ENCODE measurements around the gene KAZN. TPM values are rescaled to one million over a fixed set of nuclear protein-coding genes. Genes with fewer than 3 reads are reported as not detected.

The KAZN gene
- polyA plus RNA-seq, 2 of the 4 experiments (the other 2 are of a cell fraction): 1.3 to 1.9 TPM

DNA sequence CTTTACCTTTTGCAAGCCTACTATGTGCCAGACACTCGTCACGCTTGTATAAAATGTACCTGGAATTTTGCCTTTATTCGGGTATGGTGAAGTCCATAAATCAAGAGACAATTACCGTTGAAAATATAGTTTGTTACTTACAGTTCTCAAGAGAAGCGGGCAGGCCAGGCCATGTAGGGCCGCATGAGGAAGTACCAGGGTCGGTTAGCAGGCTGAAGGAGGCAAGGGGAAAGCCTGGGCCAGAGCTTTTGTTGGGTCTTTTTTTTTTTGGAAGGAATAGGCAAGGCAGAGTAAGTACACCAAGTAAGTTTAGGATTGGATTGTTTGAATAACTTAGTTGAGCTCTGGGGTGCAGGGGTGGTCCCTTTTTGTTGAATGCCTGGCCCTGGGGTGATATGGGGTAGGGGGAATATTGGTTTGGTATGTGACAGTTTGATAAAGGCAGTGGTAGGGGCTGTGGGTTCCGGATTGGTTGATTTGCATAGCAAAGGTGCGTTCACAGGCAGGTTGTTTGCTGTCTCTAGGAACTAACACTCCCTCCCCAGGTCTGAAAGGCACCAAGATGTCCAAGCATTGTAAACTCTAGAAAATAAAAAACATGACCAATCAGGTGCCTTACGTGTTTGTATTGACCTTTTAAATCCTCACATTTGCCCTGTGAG lies 80.7 kb downstream of the KAZN start:
- Histone ChIP-seq H3K4me2 (no peak overlapping the region), H3K9me3 (no peaks in the 10 kb centered on the region), H3K4me3 (no peak overlapping the region), H3K4me1 (no peaks in the 10 kb centered on the region), H3K27ac (no peak overlapping the region)
- 12% methylated on average over 10 of the region's 10 CpGs for WGBS (ENCODE audit: missing lambda C conversion rate)
- no peak for FAIRE-seq
- CTCF ChIA-PET: interaction anchor here (1.3 kb wide), 1 partner anchor 15 kb away, joined by 3 read pairs; no protein-coding TSS in a partner anchor
- ATAC-seq: no peak
- DNase-seq (ENCODE audit: low read depth in 1 of 2, low spot score in 1 of 2): no peak
- TF ChIP-seq EP300 (IDR thresholded peaks at IDR 0.05) (no peak), RARB (CRISPR knock-in tag; IDR thresholded peaks at IDR 0.05) (no peak), EHF (CRISPR knock-in tag; IDR thresholded peaks at IDR 0.05) (no peak), CBX8 (IDR thresholded peaks at IDR 0.05) (no peak), MAFK (IDR thresholded peaks at IDR 0.05; ENCODE audit: partially characterized antibody) (no peak), RAD21 (conservative IDR thresholded peaks at IDR 0.05 in 1 of 2, IDR thresholded peaks at IDR 0.05 in 1 of 2) (no peak)
- POLR2A ChIA-PET: no interaction called here

DNA sequence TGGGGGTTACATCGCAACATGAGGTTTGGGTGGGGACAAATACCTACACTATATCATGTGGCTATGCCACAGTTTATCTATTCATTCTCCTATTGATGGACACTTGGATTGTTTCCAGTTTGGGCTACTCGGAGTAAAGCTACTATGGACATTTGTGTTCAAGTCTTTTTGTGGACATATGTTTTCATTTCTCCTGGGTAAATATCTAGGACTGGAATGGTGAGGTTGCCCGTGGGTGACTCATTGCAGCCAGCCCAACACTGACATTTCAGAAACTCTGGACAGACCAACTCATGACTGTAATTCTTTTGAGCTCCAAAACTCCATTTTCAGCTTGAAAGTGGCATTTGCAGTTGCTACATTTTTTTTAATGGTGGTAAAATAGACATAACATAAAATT lies 82.7 kb downstream of the KAZN start:
- no peak for ATAC-seq
- no peak overlapping the region for H3K4me2 ChIP-seq
- no peak overlapping the region for H3K4me3 ChIP-seq
- H3K9me3 ChIP-seq: no peaks in the 10 kb centered on the region
- H3K4me1 ChIP-seq: no peaks in the 10 kb centered on the region
- POLR2A ChIA-PET: no interaction called here
- CTCF ChIA-PET: no interaction called here
- H3K27ac ChIP-seq: no peak overlapping the region
- no peak for TF ChIP-seq ZFP36 (IDR thresholded peaks at IDR 0.05; ENCODE audit: borderline replicate concordance, partially characterized antibody)
- TF ChIP-seq, protein P1, sequence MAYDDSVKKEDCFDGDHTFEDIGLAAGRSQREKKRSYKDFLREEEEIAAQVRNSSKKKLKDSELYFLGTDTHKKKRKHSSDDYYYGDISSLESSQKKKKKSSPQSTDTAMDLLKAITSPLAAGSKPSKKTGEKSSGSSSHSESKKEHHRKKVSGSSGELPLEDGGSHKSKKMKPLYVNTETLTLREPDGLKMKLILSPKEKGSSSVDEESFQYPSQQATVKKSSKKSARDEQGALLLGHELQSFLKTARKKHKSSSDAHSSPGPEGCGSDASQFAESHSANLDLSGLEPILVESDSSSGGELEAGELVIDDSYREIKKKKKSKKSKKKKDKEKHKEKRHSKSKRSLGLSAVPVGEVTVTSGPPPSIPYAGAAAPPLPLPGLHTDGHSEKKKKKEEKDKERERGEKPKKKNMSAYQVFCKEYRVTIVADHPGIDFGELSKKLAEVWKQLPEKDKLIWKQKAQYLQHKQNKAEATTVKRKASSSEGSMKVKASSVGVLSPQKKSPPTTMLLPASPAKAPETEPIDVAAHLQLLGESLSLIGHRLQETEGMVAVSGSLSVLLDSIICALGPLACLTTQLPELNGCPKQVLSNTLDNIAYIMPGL (CRISPR knock-in tag; IDR thresholded peaks at IDR 0.05; ENCODE audit: borderline replicate concordance): no peak
- TF ChIP-seq SMC3 (IDR thresholded peaks at IDR 0.05): no peak
- TF ChIP-seq NR3C1 (IDR thresholded peaks at IDR 0.05): no peak
- TF ChIP-seq, protein P2, sequence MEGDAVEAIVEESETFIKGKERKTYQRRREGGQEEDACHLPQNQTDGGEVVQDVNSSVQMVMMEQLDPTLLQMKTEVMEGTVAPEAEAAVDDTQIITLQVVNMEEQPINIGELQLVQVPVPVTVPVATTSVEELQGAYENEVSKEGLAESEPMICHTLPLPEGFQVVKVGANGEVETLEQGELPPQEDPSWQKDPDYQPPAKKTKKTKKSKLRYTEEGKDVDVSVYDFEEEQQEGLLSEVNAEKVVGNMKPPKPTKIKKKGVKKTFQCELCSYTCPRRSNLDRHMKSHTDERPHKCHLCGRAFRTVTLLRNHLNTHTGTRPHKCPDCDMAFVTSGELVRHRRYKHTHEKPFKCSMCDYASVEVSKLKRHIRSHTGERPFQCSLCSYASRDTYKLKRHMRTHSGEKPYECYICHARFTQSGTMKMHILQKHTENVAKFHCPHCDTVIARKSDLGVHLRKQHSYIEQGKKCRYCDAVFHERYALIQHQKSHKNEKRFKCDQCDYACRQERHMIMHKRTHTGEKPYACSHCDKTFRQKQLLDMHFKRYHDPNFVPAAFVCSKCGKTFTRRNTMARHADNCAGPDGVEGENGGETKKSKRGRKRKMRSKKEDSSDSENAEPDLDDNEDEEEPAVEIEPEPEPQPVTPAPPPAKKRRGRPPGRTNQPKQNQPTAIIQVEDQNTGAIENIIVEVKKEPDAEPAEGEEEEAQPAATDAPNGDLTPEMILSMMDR (IDR thresholded peaks at IDR 0.05): no peak
- TF ChIP-seq CEBPB (IDR thresholded peaks at IDR 0.05): no peak
- no peak for TF ChIP-seq MYC (IDR thresholded peaks at IDR 0.05; ENCODE audit: borderline replicate concordance, low read length)
- TF ChIP-seq MAFK (IDR thresholded peaks at IDR 0.05; ENCODE audit: partially characterized antibody): no peak
- TF ChIP-seq PHF8 (IDR thresholded peaks at IDR 0.05; ENCODE audit: borderline replicate concordance, low read depth): no peak
- TF ChIP-seq MAZ (IDR thresholded peaks at IDR 0.05; ENCODE audit: borderline replicate concordance, low read depth, low read length): no peak
- TF ChIP-seq RCOR1 (IDR thresholded peaks at IDR 0.05; ENCODE audit: low read depth, low read length): no peak
- TF ChIP-seq, protein P3, sequence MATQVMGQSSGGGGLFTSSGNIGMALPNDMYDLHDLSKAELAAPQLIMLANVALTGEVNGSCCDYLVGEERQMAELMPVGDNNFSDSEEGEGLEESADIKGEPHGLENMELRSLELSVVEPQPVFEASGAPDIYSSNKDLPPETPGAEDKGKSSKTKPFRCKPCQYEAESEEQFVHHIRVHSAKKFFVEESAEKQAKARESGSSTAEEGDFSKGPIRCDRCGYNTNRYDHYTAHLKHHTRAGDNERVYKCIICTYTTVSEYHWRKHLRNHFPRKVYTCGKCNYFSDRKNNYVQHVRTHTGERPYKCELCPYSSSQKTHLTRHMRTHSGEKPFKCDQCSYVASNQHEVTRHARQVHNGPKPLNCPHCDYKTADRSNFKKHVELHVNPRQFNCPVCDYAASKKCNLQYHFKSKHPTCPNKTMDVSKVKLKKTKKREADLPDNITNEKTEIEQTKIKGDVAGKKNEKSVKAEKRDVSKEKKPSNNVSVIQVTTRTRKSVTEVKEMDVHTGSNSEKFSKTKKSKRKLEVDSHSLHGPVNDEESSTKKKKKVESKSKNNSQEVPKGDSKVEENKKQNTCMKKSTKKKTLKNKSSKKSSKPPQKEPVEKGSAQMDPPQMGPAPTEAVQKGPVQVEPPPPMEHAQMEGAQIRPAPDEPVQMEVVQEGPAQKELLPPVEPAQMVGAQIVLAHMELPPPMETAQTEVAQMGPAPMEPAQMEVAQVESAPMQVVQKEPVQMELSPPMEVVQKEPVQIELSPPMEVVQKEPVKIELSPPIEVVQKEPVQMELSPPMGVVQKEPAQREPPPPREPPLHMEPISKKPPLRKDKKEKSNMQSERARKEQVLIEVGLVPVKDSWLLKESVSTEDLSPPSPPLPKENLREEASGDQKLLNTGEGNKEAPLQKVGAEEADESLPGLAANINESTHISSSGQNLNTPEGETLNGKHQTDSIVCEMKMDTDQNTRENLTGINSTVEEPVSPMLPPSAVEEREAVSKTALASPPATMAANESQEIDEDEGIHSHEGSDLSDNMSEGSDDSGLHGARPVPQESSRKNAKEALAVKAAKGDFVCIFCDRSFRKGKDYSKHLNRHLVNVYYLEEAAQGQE (IDR thresholded peaks at IDR 0.05): no peak
- no peak for TF ChIP-seq EHF (CRISPR knock-in tag; IDR thresholded peaks at IDR 0.05)
- TF ChIP-seq ESRRA (IDR thresholded peaks at IDR 0.05; ENCODE audit: borderline replicate concordance, low read length): no peak
- TF ChIP-seq, protein P4, sequence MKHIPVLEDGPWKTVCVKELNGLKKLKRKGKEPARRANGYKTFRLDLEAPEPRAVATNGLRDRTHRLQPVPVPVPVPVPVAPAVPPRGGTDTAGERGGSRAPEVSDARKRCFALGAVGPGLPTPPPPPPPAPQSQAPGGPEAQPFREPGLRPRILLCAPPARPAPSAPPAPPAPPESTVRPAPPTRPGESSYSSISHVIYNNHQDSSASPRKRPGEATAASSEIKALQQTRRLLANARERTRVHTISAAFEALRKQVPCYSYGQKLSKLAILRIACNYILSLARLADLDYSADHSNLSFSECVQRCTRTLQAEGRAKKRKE (CRISPR knock-in tag; IDR thresholded peaks at IDR 0.05; ENCODE audit: low read depth): no peak
- no peak for TF ChIP-seq RAD21 (conservative IDR thresholded peaks at IDR 0.05 in 1 of 2, IDR thresholded peaks at IDR 0.05 in 1 of 2)
- no peak for TF ChIP-seq HEYL (CRISPR knock-in tag; IDR thresholded peaks at IDR 0.05)
- TF ChIP-seq, protein P5, sequence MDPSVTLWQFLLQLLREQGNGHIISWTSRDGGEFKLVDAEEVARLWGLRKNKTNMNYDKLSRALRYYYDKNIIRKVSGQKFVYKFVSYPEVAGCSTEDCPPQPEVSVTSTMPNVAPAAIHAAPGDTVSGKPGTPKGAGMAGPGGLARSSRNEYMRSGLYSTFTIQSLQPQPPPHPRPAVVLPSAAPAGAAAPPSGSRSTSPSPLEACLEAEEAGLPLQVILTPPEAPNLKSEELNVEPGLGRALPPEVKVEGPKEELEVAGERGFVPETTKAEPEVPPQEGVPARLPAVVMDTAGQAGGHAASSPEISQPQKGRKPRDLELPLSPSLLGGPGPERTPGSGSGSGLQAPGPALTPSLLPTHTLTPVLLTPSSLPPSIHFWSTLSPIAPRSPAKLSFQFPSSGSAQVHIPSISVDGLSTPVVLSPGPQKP (IDR thresholded peaks at IDR 0.05; ENCODE audit: low read depth, low read length): no peak
- 39% methylated on average over 3 of the region's 3 CpGs for WGBS (ENCODE audit: missing lambda C conversion rate)
- no peak for DNase-seq (ENCODE audit: low read depth in 1 of 2, low spot score in 1 of 2)
- no peak for FAIRE-seq

Measured in A549 (cell line).